GM21528 (cell line): ENCODE measurements around the gene ASPG.

ENCODE experiments used
- ATAC-seq: cut with Tn5 transposase; IDR thresholded peaks from one replicate; pipeline ENCODE4 v1.9.1; 2021; ENCODE audit warnings: mild to moderate bottlenecking, moderate library complexity; ENCODE audit not compliant: unreplicated experiment, low FRiP score

The ASPG gene

GRCh38 chr14:104092931-104093365 lies 7.4 kb downstream of the ASPG start:
- no peak for ATAC-seq

- ATAC-seq, result no peak
These were observed 8.0 kb downstream of the ASPG start for GRCh38 chr14:104093366-104094055.

- ATAC-seq, result no peak
These were observed 8.7 kb downstream of the ASPG start for GRCh38 chr14:104094056-104094708.

- no peak for ATAC-seq
These were observed 9.4 kb downstream of the ASPG start for GRCh38 chr14:104094709-104095425.

- ATAC-seq, result no peak
These were observed 10.2 kb downstream of the ASPG start for GRCh38 chr14:104095426-104096310.

- ATAC-seq, result no peak
These were observed 10.8 kb downstream of the ASPG start for GRCh38 chr14:104096318-104096717.

GRCh38 chr14:104096751-104097700 lies 11.5 kb downstream of the ASPG start:
- no peak for ATAC-seq

- no peak for ATAC-seq
These were observed 13.0 kb downstream of the ASPG start for GRCh38 chr14:104098272-104099095.

- ATAC-seq, result no peak
These were observed 13.9 kb downstream of the ASPG start for GRCh38 chr14:104099096-104100041.

GRCh38 chr14:104100171-104101085 lies 14.9 kb downstream of the ASPG start:
- ATAC-seq, result no peak

- no peak for ATAC-seq
These were observed 15.7 kb downstream of the ASPG start for GRCh38 chr14:104101086-104101621.

GRCh38 chr14:104101651-104102281 lies 16.3 kb downstream of the ASPG start:
- ATAC-seq, result no peak

GRCh38 chr14:104102282-104102914 lies 16.9 kb downstream of the ASPG start:
- ATAC-seq, result no peak

- no peak for ATAC-seq
These were observed 17.6 kb downstream of the ASPG start for GRCh38 chr14:104103061-104103445.

GRCh38 chr14:104103446-104104075 lies 18.1 kb downstream of the ASPG start:
- ATAC-seq, result no peak
